ENCODE data around the gene UBE2J2. TPM values are rescaled to one million over a fixed set of nuclear protein-coding genes. Genes with fewer than 3 reads are reported as not detected.

Gene UBE2J2
- total and polyA plus RNA-seq, 2 of the 13 experiments (the other 11 are each of a cell fraction or from before 2014, with no cell fraction given), result 25.4 to 29.4 TPM

DNA sequence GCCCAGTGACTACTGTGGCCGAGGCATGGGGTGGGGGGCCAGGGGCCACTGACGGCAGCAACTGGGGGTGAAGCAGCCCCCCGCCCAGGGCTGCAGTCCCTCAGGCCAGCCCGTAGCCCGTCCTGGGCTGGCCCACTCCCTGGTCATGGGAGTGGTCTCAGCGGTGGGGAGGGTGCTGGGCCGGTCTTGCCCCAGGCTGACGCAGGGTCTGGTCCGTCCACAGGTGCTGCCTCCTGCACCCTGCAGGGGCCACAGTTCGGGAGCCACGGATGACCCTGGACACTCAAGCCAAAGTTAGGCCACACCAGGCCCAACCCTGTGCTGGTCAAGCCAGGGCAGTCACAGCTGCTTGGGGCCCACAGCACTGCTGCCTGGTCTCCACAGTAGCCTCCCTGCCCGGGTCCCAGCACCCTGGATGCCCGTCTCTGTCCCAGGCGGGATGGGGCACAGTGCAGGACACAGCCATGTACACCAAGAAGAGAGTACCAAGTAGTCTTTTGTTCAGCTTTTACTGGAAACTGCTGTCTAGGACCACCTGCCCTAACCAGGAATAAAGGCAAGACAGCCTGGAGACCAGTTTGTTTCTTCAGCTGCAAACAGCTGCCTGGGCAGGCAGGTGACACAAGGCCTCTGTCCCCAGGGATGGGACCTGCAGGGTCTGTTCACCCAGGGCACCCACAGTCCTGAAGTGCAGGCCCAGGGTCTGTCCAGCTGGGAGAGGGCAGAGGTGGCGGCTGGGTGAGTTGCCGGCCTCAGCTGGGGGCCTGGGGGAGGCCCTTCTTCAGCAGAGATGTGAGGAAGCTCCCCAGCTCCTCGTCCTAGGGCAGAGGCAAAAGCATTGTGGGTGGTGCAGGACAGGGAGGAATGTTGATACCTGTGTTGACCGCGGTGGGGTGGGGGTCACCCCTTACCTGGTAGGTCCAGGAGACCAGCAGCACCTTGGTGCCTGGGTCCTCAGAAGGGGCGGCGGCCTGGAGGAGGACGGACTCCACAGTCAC, 37.8 kb upstream of the UBE2J2 start (continued):
- TF ChIP-seq ZNF607 (CRISPR knock-in tag; IDR thresholded peaks at IDR 0.05; ENCODE audit: borderline replicate concordance) (no peak), ZBTB21 (CRISPR knock-in tag; IDR thresholded peaks at IDR 0.05) (no peak)
- TF ChIP-seq, protein P1, sequence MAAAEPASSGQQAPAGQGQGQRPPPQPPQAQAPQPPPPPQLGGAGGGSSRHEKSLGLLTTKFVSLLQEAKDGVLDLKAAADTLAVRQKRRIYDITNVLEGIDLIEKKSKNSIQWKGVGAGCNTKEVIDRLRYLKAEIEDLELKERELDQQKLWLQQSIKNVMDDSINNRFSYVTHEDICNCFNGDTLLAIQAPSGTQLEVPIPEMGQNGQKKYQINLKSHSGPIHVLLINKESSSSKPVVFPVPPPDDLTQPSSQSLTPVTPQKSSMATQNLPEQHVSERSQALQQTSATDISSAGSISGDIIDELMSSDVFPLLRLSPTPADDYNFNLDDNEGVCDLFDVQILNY (CRISPR knock-in tag; conservative IDR thresholded peaks at IDR 0.05), result no peak

- Histone ChIP-seq H2AFZ (ENCODE audit: low read length) (no peak overlapping the region), H3K27ac (ENCODE audit: extremely low read length, insufficient read depth, low read length) (no peak overlapping the region), H3K9ac (ENCODE audit: insufficient read depth, low read depth, low read length) (no peak overlapping the region), H3K36me3 (replicated peaks in 1 of 2; ENCODE audit: control insufficient read depth in 1 of 2, insufficient read depth in 2 of 2, low read length in 2 of 2) (peaks cover 16 to 42% of the 10 kb centered on the region in 2 experiments; a peak in 4 of 5 replicates), H3K9me3 (ENCODE audit: low read length) (no peaks in the 10 kb centered on the region), H3K79me2 (ENCODE audit: insufficient read depth, low read length) (peaks cover 13% of the 10 kb centered on the region), H3K27me3 (ENCODE audit: control insufficient read depth in 1 of 2, insufficient read depth in 2 of 2, low read length in 2 of 2) (no peaks in the 10 kb centered on the region), H3K4me1 (ENCODE audit: insufficient read depth, low read length) (peaks cover 25% of the 10 kb centered on the region), H4K20me1 (ENCODE audit: insufficient read depth, low read length) (no peaks in the 10 kb centered on the region; the same call in 1 of the 2 replicates), H3K4me2 (ENCODE audit: low read depth, low read length) (no peak overlapping the region; the same call in 1 of the 2 replicates), H3K4me3 (replicated peaks in 1 of 3; ENCODE audit: insufficient read depth in 1 of 3, low read depth in 2 of 3, low read length in 3 of 3) (no peak overlapping the region)
- in situ Hi-C loops (cut with HindIII; ENCODE audit: extremely low pct_ligation_motif_present, low pct_unique_long_range_greater_than_20kb) (no loop called here), intact Hi-C loops (cut with micrococcal nuclease; ENCODE audit: unreplicated experiment) (no loop called here)
- ATAC-seq (no peak), DNase-seq (ENCODE audit: low spot score) (no peak), FAIRE-seq (no peak)
- peak; percentile 19 for TF ChIP-seq HNRNPLL (IDR thresholded peaks at IDR 0.05; ENCODE audit: low read depth, low read length, poor library complexity, severe bottlenecking)
- peak; percentile 83 for TF ChIP-seq AGO2 (optimal IDR thresholded peaks at IDR 0.05; ENCODE audit: low read depth, low read length)
- no peak for TF ChIP-seq SSRP1 (CRISPR knock-in tag; IDR thresholded peaks at IDR 0.05)
- peak; percentile 36; the same call in 1 of the 2 replicates for TF ChIP-seq RBFOX2 (IDR thresholded peaks at IDR 0.05; ENCODE audit: low read depth, low read length)
- TF ChIP-seq THRA (CRISPR knock-in tag; IDR thresholded peaks at IDR 0.05; ENCODE audit: borderline replicate concordance), result no peak
- no TSS peak for BruUV-seq (replicated peaks)
- CTCF ChIA-PET (ENCODE audit: low intra/inter-chr PET ratio, low total read pairs), result no interaction called here
- POLR2A ChIA-PET, result interaction anchor here (1.6 kb wide), 1 partner anchor 37 kb away, joined by 5 read pairs; no protein-coding TSS in a partner anchor
- WGBS (ENCODE audit: low lambda C conversion rate), result 91% methylated on average over 18 of the region's 21 CpGs
These were observed 36.9 kb upstream of the UBE2J2 start for GRCh38 chr1:1310476-1311053.

Measured in HepG2 (cell line).